HG03196 (cell line): ENCODE measurements around the gene STARD9.
"Not testable (repeated sequence)": the region's sequence is repeated elsewhere in the genome, so short reads cannot be mapped to it uniquely, and the experiment has no call there.

Experiments used
- ATAC-seq: cut with Tn5 transposase; IDR thresholded peaks from one replicate; pipeline ENCODE4 v1.9.1; 2021; ENCODE audit not compliant: unreplicated experiment

Gene STARD9

DNA sequence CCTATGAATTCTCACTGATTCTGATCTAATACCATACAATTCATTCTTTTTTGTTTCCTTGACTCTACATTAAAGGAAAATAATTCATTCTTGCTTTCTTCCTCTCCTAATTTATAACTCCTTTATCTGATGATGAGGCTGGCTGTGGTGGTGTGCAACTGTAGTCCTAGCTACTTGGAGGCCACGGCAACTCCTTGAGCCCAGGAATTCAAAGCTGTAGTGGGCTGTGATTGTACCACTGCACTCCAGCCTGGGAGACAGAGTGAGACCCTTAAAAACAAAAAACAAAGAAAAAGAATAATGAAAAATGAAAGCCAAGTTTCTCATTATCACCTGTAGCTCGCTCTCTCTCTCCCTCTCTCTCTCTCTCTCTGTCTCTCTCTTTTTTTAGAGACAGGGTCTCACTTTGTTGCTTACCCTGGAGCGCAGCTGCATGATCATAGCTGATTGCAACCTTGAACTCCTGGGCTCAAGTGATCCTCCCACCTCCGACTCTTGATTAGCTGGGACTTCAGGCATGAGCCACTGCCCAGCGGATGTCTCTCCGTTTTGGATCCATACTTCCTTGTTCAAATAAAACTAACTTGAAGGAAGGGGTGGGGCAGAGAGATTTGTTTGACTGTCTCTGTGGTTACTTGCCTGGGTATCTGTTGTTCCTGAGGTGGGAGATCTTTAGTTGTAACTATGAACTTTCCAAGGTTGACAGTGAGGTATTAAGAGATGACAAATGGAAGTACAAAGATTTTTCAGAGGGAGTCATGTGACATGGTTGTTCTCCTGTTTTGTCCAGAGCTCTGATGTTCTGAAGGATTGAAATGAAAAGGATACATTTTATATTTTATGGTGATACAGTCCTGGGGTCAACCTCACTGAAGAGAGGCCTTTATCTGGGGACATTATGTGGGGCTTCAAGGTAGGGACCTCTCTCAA is 46.9 kb downstream of the STARD9 start:
- ATAC-seq = no peak

DNA sequence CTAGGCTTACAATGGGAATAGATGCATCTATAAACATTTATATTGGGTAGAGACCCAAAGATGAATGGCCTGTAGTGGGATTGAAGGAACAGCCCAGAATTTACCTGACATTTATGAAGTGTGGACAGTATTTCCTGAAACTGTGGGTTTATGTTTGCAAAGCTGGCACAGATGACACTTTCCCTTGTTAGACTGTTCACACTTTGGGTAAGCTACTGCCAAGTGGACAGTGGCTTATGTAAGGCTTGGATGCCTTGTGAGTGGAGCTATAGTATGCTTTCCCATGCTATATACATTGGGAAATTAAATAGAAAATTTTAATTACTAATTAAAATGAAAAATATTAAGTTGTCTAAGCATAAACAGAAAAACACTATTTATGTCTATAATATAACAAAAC is 48.5 kb downstream of the STARD9 start:
- no peak for ATAC-seq

DNA sequence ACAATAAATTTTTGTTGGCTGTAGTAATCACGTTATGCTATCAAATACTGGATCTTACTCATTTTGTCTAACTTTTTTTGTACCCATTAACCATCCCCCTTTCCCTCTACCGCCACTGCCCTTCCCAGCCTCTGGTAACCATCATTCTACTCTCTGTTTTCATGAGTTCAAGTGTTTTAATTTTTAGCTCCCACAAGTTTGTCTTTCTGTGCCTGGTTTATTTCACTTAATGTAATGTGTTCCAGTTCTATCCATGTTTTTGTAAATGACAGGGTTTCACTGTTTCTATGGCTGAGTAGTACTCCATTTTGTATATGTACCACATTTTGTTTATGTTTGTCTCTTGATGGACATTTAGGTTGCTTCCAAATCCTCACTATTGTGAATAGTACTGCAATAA is 52.1 kb downstream of the STARD9 start:
- no peak for ATAC-seq

DNA sequence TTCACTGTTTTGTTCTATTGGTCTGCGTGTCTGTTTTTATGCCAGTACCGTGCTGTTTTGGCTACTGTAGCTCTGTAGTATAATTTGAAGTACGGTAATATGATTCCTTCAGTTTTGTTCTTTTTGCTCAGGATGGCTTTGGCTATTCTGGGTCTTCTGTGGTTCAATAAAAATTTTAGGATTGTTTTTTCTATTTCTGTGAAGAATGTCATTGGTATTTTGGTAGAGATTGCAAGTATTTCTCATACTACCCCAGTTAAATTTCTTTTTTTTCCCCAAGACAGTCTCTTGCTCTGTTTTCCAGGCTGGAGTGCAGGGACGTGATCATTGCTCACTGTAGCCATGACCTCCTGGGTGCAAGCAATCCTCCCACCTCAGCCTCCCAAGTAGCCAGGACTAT is 53.4 kb downstream of the STARD9 start:
- no peak for ATAC-seq

DNA sequence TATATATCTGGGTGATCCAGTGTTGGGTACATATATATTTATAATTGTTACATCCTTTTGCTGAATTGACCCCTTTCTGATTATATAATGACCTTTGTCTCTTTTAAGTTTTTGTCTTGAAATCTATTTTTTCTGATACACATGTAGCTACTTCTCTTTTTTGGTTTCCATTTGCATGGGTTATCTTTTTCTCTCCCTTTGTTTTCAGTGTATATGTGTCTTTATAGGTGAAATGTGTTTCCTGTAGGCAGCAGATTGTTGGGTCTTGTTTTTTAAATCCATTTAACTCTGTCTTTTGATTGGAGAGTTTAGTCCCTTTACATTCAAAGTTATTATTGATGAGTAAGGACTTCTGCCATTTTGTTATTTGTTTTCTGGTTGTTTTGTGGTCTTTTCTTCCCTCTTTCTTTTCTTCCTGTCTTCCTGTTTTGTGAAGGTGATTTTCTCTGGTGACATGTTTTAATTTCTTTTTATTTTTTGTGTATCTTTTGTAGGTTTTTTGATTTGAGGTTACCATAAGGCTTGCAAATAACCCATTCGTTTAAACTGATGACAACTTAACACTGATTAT is 56.8 kb downstream of the STARD9 start:
- ATAC-seq = no peak

DNA sequence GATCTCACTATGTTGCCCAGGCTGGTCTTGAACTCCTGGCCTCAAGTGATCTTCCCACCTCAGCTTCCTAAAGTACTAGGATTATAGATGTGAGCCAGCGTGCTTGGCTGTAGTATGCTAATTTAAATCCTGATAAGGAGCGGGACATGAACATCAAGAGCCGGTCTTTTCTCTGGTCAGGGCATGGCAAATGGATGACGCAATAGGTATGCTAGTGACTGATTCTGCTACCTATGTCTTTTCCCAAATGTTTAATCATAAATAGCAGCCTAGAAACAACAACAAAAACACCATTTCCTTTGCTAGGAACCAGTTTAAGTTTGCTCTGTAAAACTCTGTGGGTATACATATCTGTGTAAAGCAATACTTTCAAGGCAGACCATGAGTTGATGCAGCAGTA is 64.7 kb downstream of the STARD9 start:
- no peak for ATAC-seq

DNA sequence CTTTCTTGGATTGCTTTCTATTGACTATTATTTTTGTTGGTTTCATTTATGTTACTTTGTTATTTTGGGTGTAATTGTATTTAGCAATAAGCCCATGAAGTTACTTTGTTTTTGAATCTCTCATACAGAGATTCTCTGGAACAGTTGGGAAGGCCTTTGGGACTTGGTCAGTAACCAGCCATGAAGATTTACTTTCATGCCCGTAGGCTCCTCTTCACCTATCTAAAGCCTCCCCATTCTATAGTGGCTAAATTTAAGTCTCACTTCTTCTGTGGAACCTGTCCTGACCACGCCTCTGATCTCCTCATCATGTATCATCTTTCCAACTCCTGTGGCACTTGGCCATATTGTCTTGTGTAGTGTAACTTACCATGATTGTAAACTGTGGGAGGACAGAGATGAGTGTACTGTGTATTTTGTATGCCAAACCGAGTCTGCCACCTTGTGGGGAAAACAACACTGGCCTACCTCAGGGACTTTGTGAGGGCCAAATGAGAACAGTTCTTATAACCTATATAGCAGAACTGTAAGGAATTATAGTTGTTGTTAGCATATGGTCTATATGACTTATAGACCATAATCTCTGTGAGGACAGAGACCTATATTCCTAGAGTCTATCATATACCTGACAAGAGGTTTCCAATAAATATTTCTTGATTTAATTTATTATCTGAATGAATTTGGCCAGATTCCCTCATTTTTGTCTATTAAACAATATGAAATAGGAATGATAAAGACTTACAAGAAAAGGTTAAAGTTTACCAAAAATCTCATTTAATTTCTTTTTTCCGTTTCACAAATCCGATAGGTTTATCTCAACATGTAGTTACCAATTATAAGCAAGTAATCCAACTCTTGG is 75.0 kb downstream of the STARD9 start:
- peak; percentile 72 for ATAC-seq

DNA sequence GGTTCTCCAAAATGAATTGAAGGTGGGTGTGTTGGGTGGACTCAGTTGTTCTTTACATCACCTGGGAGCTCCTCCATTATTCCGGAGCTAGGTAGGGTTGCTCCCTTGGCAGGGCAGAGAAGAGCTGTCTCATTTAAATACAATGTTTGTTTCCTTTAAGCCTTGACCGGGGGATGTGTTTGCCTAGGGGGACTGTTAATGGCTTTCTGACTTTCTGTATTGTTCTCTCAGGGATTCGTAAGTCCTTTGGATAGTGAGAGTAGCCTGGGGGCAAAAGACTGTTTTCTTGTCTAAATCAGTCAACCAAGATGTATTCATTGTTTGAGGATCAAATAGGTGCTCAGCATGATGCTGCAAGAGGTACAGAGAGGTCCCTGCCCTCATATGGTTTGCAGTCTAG is 90.4 kb downstream of the STARD9 start:
- no peak for ATAC-seq

DNA sequence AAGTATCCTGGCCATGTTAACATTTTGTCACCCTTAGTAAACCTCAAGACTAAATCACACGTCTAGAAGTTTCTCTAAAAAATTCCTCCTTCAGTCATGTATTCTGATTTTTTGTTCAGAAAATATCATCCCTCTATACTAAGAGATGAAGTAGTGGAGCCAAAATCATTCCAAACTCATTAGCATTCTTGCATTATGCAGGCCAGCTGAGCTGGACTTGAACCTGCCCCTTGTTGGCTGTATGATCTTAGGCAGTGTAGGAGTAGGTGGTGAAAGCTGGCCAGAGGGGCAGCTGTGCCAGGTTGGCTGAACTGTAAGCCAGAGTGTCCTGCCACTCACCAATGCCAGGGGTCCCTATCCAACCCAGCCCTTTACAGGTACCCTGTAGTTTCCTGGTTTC is 92.4 kb downstream of the STARD9 start:
- ATAC-seq = no peak

DNA sequence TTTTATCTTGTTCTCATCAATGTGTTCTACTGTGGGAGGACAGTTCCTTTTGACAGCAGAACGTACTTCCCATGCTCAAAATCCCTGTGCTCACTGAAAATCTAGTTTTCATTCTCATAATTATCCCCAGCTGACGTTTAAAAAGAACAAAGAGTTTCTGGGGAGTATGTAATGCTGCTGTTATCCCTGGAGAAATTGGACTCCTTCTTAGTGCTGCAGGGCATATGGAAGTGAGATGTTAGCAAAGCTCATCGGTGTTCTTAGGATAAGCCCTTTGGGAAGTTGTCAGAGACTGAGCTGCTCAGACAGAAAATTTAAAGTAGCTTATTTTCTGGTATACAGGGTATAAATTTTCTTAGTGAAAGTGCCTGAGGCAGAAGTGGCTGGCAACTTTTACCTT is 95.0 kb downstream of the STARD9 start:
- ATAC-seq = no peak

DNA sequence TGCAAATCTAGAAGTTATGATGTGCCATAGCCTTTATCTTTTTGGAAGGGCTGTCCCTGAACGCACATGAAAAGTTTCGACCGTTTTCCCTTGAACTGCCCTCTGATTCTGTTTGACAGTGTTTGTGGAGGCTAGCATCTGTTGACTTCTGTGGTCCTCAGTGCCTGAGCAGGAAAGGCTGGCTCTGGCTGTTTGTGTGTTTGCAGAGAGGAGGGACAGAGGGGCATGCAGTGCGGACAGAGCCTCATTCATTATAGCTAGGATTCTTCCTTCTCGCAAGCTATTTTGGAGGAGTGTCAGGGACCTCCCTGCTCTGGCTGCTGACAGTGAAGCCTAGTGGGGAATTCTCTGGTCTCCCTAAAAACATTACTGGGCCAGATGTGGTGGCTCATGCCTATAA is 97.0 kb downstream of the STARD9 start:
- no peak for ATAC-seq

DNA sequence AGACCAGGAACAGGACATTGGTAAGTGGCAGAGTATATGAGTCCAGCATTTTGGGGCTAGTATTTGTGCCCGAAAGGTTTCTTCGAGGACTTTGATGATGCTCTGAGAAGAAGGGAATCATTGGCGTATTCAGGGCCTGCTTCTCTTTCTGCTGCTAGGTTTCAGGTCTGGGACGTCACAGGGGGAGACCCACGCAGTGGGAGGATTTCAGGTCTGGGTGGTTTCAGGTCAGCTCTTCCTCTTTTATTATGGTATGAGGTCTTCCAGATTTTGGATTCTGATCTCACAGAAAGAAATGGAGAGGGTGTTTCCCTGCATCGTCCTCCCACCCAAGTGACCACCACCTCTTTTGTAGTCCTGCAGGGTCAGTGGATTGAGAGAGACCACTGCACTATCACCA is 99.1 kb downstream of the STARD9 start:
- ATAC-seq = no peak

DNA sequence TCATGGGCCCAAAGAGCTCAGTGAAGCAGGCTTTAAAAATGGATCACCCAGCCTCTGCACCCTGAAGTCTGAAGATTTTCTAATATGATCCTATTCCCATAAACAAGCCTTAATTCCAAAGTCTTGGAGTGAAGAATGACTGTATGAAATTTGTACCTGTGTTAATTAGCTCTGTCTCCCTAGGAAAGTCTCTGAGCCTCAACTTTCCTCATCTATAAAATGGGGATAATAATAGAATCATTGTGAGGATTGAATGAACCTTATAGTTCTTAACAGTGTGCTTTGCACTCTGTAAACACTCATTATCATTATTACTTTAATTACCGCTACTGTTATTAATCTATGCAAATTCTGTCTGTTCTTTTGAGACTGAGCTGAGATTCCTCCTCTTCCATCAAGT is 99.6 kb downstream of the STARD9 start:
- ATAC-seq = no peak

DNA sequence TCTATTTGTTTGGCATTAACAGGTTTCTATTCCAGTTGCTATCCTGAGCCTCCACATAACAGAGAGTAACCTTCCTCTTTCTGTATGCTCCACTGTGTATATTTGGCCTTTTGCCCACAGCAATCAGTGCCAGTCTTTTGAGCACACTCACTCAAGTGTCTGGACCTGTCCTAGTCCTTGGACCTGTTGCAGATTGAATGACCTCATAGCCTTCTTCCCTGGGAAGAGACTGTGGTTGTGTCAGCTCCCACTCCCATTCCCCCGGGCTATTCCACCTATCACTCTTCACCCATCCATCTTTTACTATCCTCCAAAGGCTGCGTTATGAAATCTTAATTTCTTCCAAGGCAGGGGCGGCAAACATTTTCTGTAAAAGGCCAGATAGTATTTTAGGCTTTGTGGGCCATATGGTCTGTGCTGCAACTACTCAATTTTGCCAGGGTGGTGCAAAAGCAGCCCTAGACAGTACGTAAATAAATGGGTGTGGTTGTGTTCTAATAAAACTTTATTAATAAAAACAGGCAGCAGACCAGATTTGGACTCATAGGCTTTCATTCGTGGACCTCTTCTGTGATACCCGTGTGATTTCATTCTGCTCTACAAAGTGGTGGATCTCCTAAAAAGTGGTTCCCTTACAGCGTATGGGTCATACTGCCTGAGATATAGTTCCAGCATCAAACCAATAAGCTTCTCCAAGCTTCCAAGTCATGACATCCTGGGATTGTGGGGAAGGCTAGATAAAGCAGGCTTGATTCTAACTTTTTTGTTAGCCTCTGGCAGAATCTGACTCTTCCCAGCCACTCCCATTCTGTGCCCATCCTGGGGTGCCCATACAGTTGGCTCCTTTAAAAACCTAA is 104.1 kb downstream of the STARD9 start:
- ATAC-seq = no peak

DNA sequence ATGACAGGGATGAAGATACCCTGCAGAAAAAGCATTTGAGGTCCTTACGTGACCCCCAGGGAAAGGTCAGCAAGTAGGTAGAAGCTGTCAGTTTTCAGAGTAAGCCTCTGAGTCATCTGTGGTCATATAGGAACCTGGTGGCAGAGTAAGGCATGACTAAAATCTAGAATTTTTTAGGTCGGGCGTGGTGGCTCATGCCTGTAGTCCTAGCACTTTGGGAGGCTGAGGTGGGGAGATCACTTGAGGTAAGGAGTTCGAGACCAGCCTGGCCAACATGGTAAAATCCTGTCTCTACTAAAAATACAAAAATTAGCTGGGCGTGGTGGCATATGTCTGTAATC is 104.7 kb downstream of the STARD9 start:
- not testable (repeated sequence) for ATAC-seq

DNA sequence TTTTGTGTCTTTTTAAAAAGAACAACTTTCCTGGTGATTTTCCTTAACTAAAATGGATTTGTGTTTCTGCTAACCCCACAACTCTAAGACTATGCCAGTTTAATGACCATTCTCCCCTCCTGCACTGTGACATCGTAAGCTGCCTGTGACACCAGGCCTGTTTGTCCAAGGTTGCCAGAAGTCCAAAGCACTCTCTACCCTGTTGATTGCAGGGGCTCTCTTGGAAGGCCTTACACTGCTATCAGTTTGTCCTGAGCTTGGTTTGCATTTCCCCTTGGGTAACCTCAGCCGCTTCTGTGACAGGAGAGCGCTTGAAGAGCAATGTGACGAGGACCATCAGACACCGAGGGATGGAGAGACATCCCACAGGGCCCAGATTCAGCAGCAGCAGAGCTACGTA is 105.7 kb downstream of the STARD9 start:
- no peak for ATAC-seq

DNA sequence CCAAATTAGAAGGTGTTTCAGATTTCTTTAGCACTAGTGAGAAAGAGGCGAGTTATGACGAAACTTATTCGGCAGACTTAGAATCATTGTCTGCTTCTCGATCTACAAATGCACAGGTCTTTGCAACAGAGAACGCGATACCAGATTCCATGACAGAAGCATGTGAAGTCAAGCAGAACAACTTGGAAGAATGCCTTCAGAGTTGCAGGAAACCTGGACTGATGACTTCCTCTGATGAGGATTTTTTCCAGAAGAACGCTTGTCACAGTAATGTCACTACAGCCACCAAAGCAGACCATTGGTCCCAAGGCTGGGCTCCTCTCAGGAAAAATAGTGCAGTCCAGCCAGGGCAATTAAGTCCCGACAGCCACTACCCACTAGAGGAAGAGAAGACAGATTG is 110.9 kb downstream of the STARD9 start:
- no peak for ATAC-seq

DNA sequence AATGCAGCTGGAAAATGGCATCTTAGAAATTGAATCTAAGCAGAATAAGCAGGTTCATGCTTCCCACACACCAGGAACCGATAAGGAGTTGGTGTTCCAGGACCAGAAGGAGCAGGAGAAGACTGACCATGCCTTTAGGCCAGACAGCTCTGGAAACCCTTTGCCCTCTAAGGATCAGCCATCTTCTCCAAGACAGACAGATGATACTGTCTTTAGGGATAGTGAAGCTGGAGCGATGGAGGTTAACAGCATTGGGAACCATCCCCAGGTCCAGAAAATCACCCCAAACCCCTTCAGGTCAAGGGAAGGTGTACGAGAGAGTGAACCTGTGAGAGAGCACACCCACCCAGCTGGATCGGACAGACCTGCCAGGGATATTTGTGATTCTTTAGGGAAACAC is 112.3 kb downstream of the STARD9 start:
- ATAC-seq = no peak

DNA sequence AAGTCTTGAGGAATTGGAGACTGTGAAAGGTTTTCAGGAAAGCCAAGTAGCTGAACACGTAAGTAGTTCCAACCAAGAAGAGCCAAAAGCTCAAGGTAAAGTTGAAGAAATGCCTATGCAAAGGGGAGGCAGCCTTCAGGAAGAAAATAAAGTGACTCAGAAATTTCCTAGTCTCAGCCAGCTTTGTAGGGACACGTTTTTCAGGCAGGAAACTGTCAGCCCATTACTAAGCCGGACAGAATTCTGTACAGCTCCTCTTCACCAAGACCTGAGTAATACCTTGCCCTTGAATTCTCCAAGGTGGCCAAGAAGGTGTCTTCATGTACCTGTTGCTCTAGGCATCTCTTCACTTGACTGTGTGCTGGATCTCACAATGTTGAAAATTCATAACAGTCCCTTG is 112.9 kb downstream of the STARD9 start:
- ATAC-seq = no peak

DNA sequence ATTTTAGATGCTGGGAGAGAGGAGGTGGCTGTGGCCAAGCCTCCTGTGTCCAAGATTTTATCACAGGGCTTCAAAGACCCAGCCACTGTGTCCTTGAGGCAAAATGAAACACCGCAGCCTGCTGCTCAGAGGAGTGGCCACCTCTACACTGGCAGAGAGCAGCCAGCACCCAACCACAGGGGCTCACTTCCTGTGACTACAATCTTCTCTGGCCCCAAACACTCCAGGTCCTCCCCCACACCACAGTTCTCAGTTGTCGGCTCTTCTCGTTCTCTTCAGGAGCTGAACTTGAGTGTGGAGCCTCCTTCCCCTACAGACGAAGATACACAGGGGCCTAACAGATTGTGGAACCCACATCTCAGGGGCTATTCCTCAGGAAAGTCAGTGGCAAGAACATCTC is 115.9 kb downstream of the STARD9 start:
- no peak for ATAC-seq

DNA sequence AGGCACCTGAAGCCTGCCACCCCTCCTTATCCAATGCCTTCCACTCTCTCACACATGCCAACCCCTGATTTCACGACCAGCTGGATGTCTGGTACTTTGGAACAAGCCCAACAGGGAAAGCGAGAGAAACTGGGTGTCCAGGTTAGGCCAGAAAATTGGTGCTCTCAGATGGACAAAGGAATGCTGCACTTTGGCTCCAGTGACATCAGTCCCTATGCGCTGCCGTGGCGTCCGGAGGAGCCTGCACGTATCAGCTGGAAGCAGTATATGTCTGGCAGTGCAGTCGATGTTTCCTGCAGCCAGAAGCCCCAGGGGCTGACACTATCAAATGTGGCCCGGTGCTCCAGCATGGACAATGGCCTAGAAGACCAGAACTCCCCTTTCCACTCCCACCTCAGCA is 116.4 kb downstream of the STARD9 start:
- ATAC-seq = no peak
